ENCODE results near the gene RTBDN. TPM values are rescaled to one million over a fixed set of nuclear protein-coding genes. Genes with fewer than 3 reads are reported as not detected.

Gene RTBDN
- total and polyA plus RNA-seq, 12 donors, result not detected

- DNase-seq (no peak), ATAC-seq (no peak)
- no peak for TF ChIP-seq CTCF (IDR thresholded peaks at IDR 0.05)
- Histone ChIP-seq H3K27ac (no peak overlapping the region), H3K27me3 (peaks cover 0 to 6% (median 0%) of the 10 kb centered on the region in 7 donors), H3K9me3 (peaks cover 0 to 4% (median 0%) of the 10 kb centered on the region in 11 donors), H3K4me1 (peaks cover 0 to 10% (median 5%) of the 10 kb centered on the region in 9 donors), H3K4me3 (no peak overlapping the region), H3K36me3 (peaks cover 0 to 44% (median 21%) of the 10 kb centered on the region in 9 donors)
- WGBS, 2 donors, result 96% methylated on average over 6 of the region's 6 CpGs
- intact Hi-C loops (cut with DNase I), result no loop called here
These were observed 40.7 kb upstream of the RTBDN start for GRCh38 chr19:12875086-12875485.

GRCh38 chr19:12873891-12874745, 39.7 kb upstream of the RTBDN start:
- Histone ChIP-seq H3K27ac (no peak overlapping the region), H3K4me3 (no peak overlapping the region), H3K36me3 (peaks cover 0 to 44% (median 21%) of the 10 kb centered on the region in 9 donors), H3K9me3 (peaks cover 0 to 4% (median 0%) of the 10 kb centered on the region in 11 donors), H3K27me3 (peaks cover 0 to 8% (median 0%) of the 10 kb centered on the region in 7 donors), H3K4me1 (peaks cover 0 to 9% (median 5%) of the 10 kb centered on the region in 9 donors)
- intact Hi-C loops (cut with DNase I), result no loop called here
- DNase-seq, result no peak
- no peak for TF ChIP-seq CTCF (IDR thresholded peaks at IDR 0.05)
- 77 to 83% methylated on average over 80 to 86 of the region's 86 CpGs for WGBS, 2 donors
- peak in 2 of 8 donors; percentile 3 to 38 for ATAC-seq

- Histone ChIP-seq H3K36me3 (peaks cover 0 to 38% (median 16%) of the 10 kb centered on the region in 9 donors), H3K27me3 (peaks cover 0 to 12% (median 6%) of the 10 kb centered on the region in 7 donors), H3K27ac (no peak overlapping the region), H3K4me3 (peak overlapping the region in 8 of 10 donors; percentile 15 to 50 (median 31)), H3K9me3 (peaks cover 0 to 4% (median 0%) of the 10 kb centered on the region in 11 donors), H3K4me1 (peaks cover 0 to 9% (median 5%) of the 10 kb centered on the region in 9 donors)
- ATAC-seq (peak; percentile 37 to 81 (median 69)), DNase-seq (peak in 1 of 2 donors; percentile 24)
- peak in 3 of 9 donors; percentile 13 to 17 (median 13) for TF ChIP-seq CTCF (IDR thresholded peaks at IDR 0.05)
- intact Hi-C loops (cut with DNase I), result no loop called here
- 19 to 29% methylated on average over 70 of the region's 70 CpGs for WGBS, 2 donors
These were observed 38.8 kb upstream of the RTBDN start for GRCh38 chr19:12872941-12873890.

GRCh38 chr19:12872255-12872654, 37.9 kb upstream of the RTBDN start:
- intact Hi-C loops (cut with DNase I), result no loop called here
- H3K9me3 ChIP-seq, result peaks cover 0 to 4% (median 0%) of the 10 kb centered on the region in 11 donors
- no peak overlapping the region for H3K27ac ChIP-seq
- H3K4me3 ChIP-seq, result no peak overlapping the region
- ATAC-seq (no peak), DNase-seq (no peak)
- H3K27me3 ChIP-seq, result peaks cover 0 to 17% (median 15%) of the 10 kb centered on the region in 7 donors
- H3K4me1 ChIP-seq, result peaks cover 0 to 16% (median 11%) of the 10 kb centered on the region in 9 donors
- TF ChIP-seq CTCF (IDR thresholded peaks at IDR 0.05), result no peak
- H3K36me3 ChIP-seq, result peaks cover 0 to 28% (median 7%) of the 10 kb centered on the region in 9 donors
- 83 to 84% methylated on average over 5 of the region's 5 CpGs for WGBS, 2 donors

Data from heart right ventricle (tissue), 16 donors.